Neutrophil (primary cell): ENCODE results near the gene KIF1A.

ENCODE experiments used
- H3K27ac ChIP-seq: fragments of 200-600 bp; sonication (generic); 2 replicates; pipeline ENCODE4 v1.5.1; 2016; ENCODE audit warnings: mild to moderate bottlenecking, moderate library complexity
- H3K27me3 ChIP-seq: fragments of 200-600 bp; sonication (generic); 2 replicates; pipeline ENCODE4 v1.6.0; 2016; ENCODE audit warnings: mild to moderate bottlenecking
- H3K36me3 ChIP-seq: fragments of 200-600 bp; sonication (generic); 2 replicates; pipeline ENCODE4 v1.5.1; 2017
- H3K4me1 ChIP-seq, 2 experiments: fragments of 200-600 bp in 1 of 2; sonication (generic) in 1 of 2; 1 replicate in 1 of 2; 2 replicates in 1 of 2; pipeline versions ENCODE4 v1.5.1 to v1.6.1; 2013 to 2016; ENCODE audit warnings: low read depth in 1 of 2, low read length in 1 of 2, mild to moderate bottlenecking in 1 of 2, moderate library complexity in 1 of 2; ENCODE audit not compliant: control insufficient read depth in 1 of 2, insufficient read depth in 1 of 2
- H3K4me3 ChIP-seq, 2 experiments: fragments of 200-600 bp in 1 of 2; sonication (generic) in 1 of 2; 1 replicate in 1 of 2; 2 replicates in 1 of 2; pipeline ENCODE4 v1.5.1; 2013 to 2016; ENCODE audit warnings: low read depth in 1 of 2, low read length in 1 of 2, mild to moderate bottlenecking in 1 of 2, moderate library complexity in 1 of 2
- H3K9me3 ChIP-seq: fragments of 200-600 bp; sonication (generic); 2 replicates; pipeline ENCODE4 v1.5.1; 2016
- TF ChIP-seq, protein P1 (sequence below): fragments of 200-600 bp; sonication (generic); IDR thresholded peaks from 2 replicates; pipeline ENCODE4 v1.5.1; 2016; ENCODE audit warnings: antibody characterized with exemption

KIF1A gene

DNA sequence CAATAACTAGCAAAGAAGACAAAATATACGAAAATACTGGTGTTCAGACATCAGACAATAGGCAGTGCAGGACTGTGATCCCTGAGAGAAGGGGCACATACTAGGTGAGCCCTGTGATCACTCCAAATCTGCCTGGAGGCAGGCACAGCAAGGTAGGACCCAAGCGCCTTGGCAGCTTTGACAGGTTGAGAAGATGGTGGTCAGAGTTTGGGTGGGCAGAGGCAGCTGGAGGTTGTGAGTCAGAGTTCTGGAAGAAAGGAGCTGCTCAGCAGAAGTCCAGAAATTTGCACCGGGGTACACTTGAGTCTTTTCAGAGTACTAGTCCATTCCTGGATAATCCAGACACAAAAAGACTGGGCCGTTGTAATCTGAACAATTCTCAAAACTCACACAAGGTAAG lies 14.0 kb downstream of the KIF1A start:
- H3K27ac ChIP-seq, result no peak overlapping the region
- no peaks in the 10 kb centered on the region for H3K9me3 ChIP-seq
- H3K4me1 ChIP-seq, result no peaks in the 10 kb centered on the region
- H3K4me3 ChIP-seq, result no peak overlapping the region
- H3K27me3 ChIP-seq, result peaks cover 53% of the 10 kb centered on the region
- H3K36me3 ChIP-seq, result no peaks in the 10 kb centered on the region
- TF ChIP-seq, protein P1, sequence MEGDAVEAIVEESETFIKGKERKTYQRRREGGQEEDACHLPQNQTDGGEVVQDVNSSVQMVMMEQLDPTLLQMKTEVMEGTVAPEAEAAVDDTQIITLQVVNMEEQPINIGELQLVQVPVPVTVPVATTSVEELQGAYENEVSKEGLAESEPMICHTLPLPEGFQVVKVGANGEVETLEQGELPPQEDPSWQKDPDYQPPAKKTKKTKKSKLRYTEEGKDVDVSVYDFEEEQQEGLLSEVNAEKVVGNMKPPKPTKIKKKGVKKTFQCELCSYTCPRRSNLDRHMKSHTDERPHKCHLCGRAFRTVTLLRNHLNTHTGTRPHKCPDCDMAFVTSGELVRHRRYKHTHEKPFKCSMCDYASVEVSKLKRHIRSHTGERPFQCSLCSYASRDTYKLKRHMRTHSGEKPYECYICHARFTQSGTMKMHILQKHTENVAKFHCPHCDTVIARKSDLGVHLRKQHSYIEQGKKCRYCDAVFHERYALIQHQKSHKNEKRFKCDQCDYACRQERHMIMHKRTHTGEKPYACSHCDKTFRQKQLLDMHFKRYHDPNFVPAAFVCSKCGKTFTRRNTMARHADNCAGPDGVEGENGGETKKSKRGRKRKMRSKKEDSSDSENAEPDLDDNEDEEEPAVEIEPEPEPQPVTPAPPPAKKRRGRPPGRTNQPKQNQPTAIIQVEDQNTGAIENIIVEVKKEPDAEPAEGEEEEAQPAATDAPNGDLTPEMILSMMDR, result no peak

DNA sequence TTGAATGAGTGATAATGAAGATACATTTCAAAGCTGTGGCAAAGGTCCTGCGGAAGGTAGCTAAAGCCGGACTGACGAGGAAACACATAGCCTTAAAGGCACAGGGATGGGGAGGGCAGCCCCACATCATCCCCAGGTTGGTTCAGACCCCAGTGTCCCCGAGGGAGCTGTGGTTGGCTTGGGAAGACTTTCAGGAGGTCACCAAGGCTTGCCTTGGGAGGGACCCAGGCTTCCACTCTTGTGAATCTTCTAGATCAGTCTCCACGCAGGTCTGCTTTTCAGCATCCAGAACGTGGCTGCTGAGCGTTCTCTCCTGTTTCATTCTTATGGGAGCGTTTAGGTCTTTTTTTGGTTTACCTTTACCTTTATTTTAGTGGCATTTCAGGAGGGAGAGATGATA lies 16.8 kb downstream of the KIF1A start:
- peaks cover 64% of the 10 kb centered on the region for H3K27me3 ChIP-seq
- no peaks in the 10 kb centered on the region for H3K36me3 ChIP-seq
- H3K4me3 ChIP-seq, result no peak overlapping the region
- H3K27ac ChIP-seq, result no peak overlapping the region
- H3K4me1 ChIP-seq, result no peaks in the 10 kb centered on the region
- H3K9me3 ChIP-seq, result no peaks in the 10 kb centered on the region
- TF ChIP-seq, protein P1, result no peak

DNA sequence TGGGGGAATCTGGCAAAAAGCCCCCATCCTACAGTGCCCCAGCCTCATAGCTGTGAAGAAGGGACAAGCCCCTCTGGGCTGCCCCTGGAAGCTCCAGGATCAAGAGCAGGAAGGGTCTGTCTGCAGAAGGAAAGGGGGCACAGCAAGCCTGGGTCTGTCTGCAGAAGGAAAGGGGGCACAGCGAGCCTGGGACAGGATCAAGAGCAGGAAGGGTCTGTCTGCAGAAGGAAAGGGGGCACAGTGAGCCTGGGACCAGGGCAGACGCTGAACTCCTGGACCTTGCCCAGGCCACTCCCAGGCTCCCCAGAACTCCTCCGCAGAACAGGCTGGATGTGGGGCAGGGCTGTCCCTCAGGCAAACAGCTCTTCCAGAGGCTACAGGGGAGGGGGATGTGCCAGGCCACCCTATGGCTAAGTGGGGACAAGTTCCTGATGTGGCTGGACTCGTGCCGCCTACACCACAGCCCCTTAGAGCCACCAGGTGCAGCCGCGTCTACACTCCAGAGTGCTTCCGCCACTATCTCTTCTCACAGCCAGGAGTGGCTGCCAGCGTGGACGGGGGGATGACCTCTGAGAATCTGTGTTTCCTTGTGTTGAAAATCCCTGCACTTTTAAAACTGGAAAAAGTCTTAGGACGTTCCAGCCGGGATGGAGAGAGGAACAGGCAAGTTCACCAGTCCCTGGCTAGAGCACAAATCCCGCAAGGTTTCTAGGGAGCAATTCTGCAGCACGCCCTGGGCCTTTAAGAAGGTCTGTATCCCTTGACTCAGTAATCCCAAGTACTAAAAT lies 20.8 kb downstream of the KIF1A start:
- H3K27me3 ChIP-seq, result peaks cover 33% of the 10 kb centered on the region
- no peaks in the 10 kb centered on the region for H3K36me3 ChIP-seq

DNA sequence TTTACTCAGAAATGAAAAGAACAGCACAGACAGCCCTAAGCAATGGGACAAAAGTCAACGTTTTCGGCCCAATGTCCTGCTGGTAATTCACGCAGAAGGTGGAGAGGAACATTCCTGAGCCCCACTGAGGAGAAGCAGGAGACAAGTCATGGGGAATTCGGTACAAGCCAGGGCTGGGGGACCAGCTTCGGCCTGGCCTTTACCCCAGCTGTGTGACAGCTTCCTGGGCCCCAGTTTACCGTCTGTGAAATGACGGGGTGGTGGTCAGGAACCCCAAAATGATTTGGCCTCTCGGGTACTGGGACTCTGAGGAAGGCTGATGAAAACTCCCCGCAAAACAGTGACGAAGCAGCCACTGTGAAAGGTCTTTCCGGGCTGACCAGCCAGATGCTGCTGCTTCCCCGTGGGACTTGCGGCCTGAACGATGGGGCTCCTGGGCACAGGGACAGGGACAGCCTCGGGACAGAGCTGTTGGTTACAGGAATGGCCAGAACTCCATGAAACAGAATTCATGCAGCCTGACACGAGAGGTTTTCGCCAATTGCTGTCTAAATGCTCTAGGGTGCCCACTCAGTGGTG lies 21.6 kb downstream of the KIF1A start:
- Histone ChIP-seq H3K27ac (no peak overlapping the region), H3K9me3 (no peaks in the 10 kb centered on the region), H3K4me3 (no peak overlapping the region), H3K36me3 (no peaks in the 10 kb centered on the region), H3K27me3 (peaks cover 25% of the 10 kb centered on the region), H3K4me1 (no peaks in the 10 kb centered on the region)
- TF ChIP-seq, protein P1, result no peak

More for the DNA sequence above, 20.8 kb downstream of the KIF1A start:
- Histone ChIP-seq H3K4me1 (no peaks in the 10 kb centered on the region), H3K27ac (no peak overlapping the region), H3K9me3 (no peaks in the 10 kb centered on the region), H3K4me3 (no peak overlapping the region)
- TF ChIP-seq, protein P1, result no peak

DNA sequence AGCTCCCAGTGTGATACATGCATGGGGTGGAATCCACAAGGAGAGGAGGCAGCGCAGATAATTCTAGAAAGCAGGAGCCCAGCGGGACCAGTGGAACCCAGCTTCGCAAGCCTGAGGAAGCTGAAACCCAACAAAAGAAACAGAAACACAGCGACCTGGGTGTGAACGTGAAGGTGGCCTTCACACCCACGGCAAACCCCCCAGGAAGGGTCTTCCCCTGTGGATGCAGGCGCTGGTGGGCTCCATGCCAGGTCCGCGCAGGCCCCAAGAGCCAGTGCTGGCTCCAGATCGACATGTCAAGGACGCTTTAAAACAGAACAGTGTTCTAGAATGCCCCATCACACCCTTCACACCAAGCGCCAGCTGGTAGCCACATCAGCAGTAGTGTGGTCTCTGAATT lies 22.1 kb downstream of the KIF1A start:
- H3K36me3 ChIP-seq, result no peaks in the 10 kb centered on the region
- TF ChIP-seq, protein P1, result no peak
- peaks cover 20% of the 10 kb centered on the region for H3K27me3 ChIP-seq
- H3K4me3 ChIP-seq, result no peak overlapping the region
- no peak overlapping the region for H3K27ac ChIP-seq
- no peaks in the 10 kb centered on the region for H3K4me1 ChIP-seq
- H3K9me3 ChIP-seq, result no peaks in the 10 kb centered on the region
